PC-3 (cell line): Measurements from ENCODE around the gene CRIM1.

Experiments used
- CTCF ChIP-seq: fragments of 300-600 bp; sonication (generic); conservative IDR thresholded peaks from 2 replicates; pipeline ENCODE4 v1.5.1; 2017; ENCODE audit warnings: antibody characterized with exemption, low read depth, mild to moderate bottlenecking, low read length
- EZH2 ChIP-seq: fragments of 300-600 bp; sonication (generic); IDR thresholded peaks from one replicate; pipeline ENCODE4 v1.6.1; 2017; ENCODE audit warnings: antibody characterized with exemption, mild to moderate bottlenecking, low read length; ENCODE audit not compliant: unreplicated experiment
- EZH2phosphoT487 ChIP-seq: fragments of 300-600 bp; sonication (generic); IDR thresholded peaks from 2 replicates; pipeline ENCODE4 v1.6.1; 2018; ENCODE audit warnings: mild to moderate bottlenecking, antibody characterized with exemption, low read length, borderline replicate concordance

- TF ChIP-seq CTCF (no peak), EZH2 (no peak), EZH2phosphoT487 (no peak)
Measured at GRCh38 chr2:36513661-36514060, 158.1 kb downstream of the CRIM1 start.
